CD8-positive, alpha-beta memory T cell (primary cell): ENCODE results near the gene CDK17. TPM values are rescaled to one million over a fixed set of nuclear protein-coding genes. Genes with fewer than 3 reads are reported as not detected.

Experiments
- CTCF ChIA-PET: fragments of 350-600 bp; sonication (Branson Sonifier 250); formaldehyde crosslinking; loops from one replicate; lab custom pipeline; 2021; ENCODE audit warnings: antibody characterized with exemption; lab: Charles Lee
- POLR2A ChIA-PET: fragments of 350-600 bp; sonication (Branson Sonifier 250); formaldehyde crosslinking; loops from one replicate; lab custom pipeline; 2021; ENCODE audit warnings: antibody characterized with exemption; lab: Charles Lee
- DNase-seq, 5 donors: peaks; one replicate each; pipeline versions ENCODE4 v3.0.0 to v3.0.0-alpha.2; 2020 to 2022; ENCODE audit warnings: mixed read lengths in 1 of 5
- H3K27ac ChIP-seq: one replicate; pipeline ENCODE4 v1.7.0; 2013; ENCODE audit warnings: low read depth, mild to moderate bottlenecking, low read length, moderate library complexity
- H3K27me3 ChIP-seq: 2 replicates; pipeline ENCODE4 v1.7.0; 2013; ENCODE audit warnings: low read length, mild to moderate bottlenecking; ENCODE audit not compliant: insufficient read depth, poor library complexity, severe bottlenecking
- H3K36me3 ChIP-seq: 2 replicates; pipeline ENCODE4 v1.7.0; 2013; ENCODE audit warnings: mild to moderate bottlenecking, low read length, moderate library complexity; ENCODE audit not compliant: insufficient read depth
- H3K4me1 ChIP-seq: 2 replicates; pipeline ENCODE4 v1.7.0; 2013; ENCODE audit warnings: mild to moderate bottlenecking, low read length, moderate library complexity; ENCODE audit not compliant: insufficient read depth
- H3K4me3 ChIP-seq: 2 replicates; pipeline ENCODE4 v1.7.0; 2013; ENCODE audit warnings: mild to moderate bottlenecking, low read length
- H3K9me3 ChIP-seq: 2 replicates; pipeline ENCODE4 v1.7.0; 2013; ENCODE audit warnings: mild to moderate bottlenecking, low read length
- H3K27ac Mint-ChIP-seq, 8 donors: one replicate each; pipeline ENCODE4 v1.8.0; 2020 to 2021; ENCODE audit warnings: mixed read lengths in 8 of 8, mild to moderate bottlenecking in 6 of 8, inconsistent platforms in 3 of 8, moderate library complexity in 3 of 8
- H3K27me3 Mint-ChIP-seq, 2 donors: one replicate each; pipeline ENCODE4 v1.8.0; 2020 to 2021; ENCODE audit warnings: mixed read lengths in 2 of 2, mild to moderate bottlenecking in 1 of 2, moderate library complexity in 1 of 2
- H3K36me3 Mint-ChIP-seq, 3 donors: one replicate each; pipeline ENCODE4 v1.8.0; 2020 to 2021; ENCODE audit warnings: mixed read lengths in 3 of 3, inconsistent platforms in 1 of 3, mild to moderate bottlenecking in 1 of 3
- H3K4me1 Mint-ChIP-seq, 3 donors: one replicate each; pipeline ENCODE4 v1.8.0; 2020 to 2021; ENCODE audit warnings: mixed read lengths in 3 of 3, inconsistent platforms in 1 of 3, mild to moderate bottlenecking in 1 of 3
- H3K4me3 Mint-ChIP-seq, 7 donors: one replicate each; pipeline ENCODE4 v1.8.0; 2020 to 2021; ENCODE audit warnings: mixed read lengths in 7 of 7, mild to moderate bottlenecking in 6 of 7, moderate library complexity in 4 of 7, inconsistent platforms in 2 of 7
- H3K9me3 Mint-ChIP-seq, 5 donors: one replicate each; pipeline ENCODE4 v1.8.0; 2020 to 2022; ENCODE audit warnings: mixed read lengths in 5 of 5, mild to moderate bottlenecking in 3 of 5, moderate library complexity in 2 of 5, inconsistent platforms in 1 of 5
- polyA plus RNA-seq: library from polyadenylated mRNA; unstranded; fragments of 300-500 nt; fragmentation: Illumina TruSeq; gene quantifications from one replicate; pipeline ENCODE4 v1.2.3, GENCODE V29; 2021
- total RNA-seq, 2 experiments: library from RNA; stranded (reverse); gene quantifications; one replicate each; pipeline ENCODE4 v1.2.3, GENCODE V29; 2021

CDK17 gene
- total RNA-seq (10 to 100 TPM; 34.6 to 36.0 TPM), polyA plus RNA-seq (40.0 TPM)

DNA sequence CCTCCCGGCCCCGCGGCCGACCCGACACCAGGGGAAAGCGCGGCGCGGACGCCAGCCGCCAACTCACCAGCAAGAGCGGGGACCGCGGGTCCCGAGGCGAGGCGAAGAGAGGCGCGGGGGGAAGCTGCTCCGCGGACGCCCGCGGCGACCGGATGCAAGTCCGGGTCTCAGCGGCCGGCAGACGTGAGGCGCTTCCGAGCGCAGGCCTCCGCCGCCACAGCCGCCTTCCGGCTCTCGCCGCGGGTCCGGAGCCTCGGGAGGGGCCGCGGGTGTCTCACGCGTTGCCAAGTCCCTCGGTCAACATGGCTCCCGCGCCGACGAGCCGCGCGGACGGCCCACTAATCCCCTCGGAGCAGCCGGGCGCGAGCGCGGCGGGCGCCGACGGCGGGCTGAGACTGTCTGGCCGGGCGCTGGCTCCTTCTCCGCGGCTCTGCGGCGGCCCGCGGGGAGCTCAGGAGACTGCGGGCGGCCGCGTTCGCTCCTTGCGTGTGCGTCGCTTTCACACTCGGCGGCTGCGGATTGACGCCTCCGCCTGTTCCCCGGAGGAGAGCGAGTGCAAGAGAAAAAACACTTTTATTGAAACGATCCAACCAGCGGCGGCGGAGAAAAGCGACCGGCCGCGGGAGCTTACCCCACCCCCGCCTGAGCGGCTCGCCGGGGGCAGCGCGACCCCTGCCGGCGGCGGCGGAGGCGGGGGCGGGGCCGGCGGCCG is at the start of gene CDK17:
Gene CDK17 (minus strand): TSS at position 521 of the 712 bp plus-strand sequence. CDS start 65,603 bp downstream, outside the sequence.
- peak; percentile 84 to 94 (median 91) for DNase-seq
- Mint-ChIP-seq H3K4me3 (peak within 1 kb of the TSS; percentile 95 to 99 (median 96)), H3K27me3 (peaks cover 0 to 2% of the 10 kb centered on the region in 2 donors), H3K9me3 (no peaks in the 10 kb centered on the region), H3K4me1 (peaks cover 47 to 51% (median 49%) of the 10 kb centered on the region in 3 donors), H3K36me3 (peaks cover 0 to 26% (median 0%) of the 10 kb centered on the region in 3 donors), H3K27ac (peak within 1 kb of the TSS; percentile 95 to 99 (median 98))
- Histone ChIP-seq H3K4me1 (peaks cover 38% of the 10 kb centered on the region), H3K27ac (peak within 1 kb of the TSS; percentile 94), H3K9me3 (no peaks in the 10 kb centered on the region), H3K4me3 (peak within 1 kb of the TSS; percentile 67), H3K27me3 (no peaks in the 10 kb centered on the region), H3K36me3 (no peaks in the 10 kb centered on the region)
- ChIA-PET POLR2A (interaction anchor here (0.5 to 2.1 kb wide), 24 partner anchors 11 to 540 kb away, joined by 3 to 16 read pairs (median 4); partner anchors contain the start of genes CFAP54, LTA4H and NEDD1), CTCF (interaction anchor here (0.7 to 5.1 kb wide), 47 partner anchors 10 to 364 kb away, joined by 3 to 35 read pairs (median 5); partner anchors contain the start of gene CFAP54)

DNA sequence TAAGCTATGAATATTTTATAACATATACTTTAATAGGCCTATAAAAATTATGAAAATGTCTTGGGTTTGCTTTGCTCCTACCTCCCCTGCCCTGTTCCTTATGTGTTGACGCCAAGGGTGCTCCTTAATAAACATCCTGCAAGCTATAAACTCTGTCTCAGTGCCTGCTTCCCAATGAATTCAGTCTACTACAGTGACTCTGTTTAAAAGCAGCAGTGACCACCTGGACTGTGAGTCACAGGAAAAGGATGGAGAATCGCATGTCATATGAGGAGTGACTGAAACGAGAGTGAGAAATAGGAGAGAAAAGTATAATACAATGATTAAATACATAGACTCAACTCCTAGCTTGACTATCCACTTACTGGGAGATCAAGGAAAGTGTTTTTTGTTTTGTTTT is 48.1 kb upstream of the CDK17 start:
- H3K36me3 Mint-ChIP-seq: peaks cover 0 to 2% (median 0%) of the 10 kb centered on the region in 3 donors
- no peaks in the 10 kb centered on the region for H3K27me3 Mint-ChIP-seq
- H3K4me1 ChIP-seq: peaks cover 25% of the 10 kb centered on the region
- H3K9me3 ChIP-seq: no peaks in the 10 kb centered on the region
- POLR2A ChIA-PET: interaction anchor here (0.5 kb wide), 1 partner anchor 505 kb away, joined by 3 read pairs; the partner anchor contains the start of gene AMDHD1
- no peak overlapping the region for H3K27ac ChIP-seq
- H3K4me3 Mint-ChIP-seq: no peak overlapping the region
- H3K4me1 Mint-ChIP-seq: peaks cover 22 to 35% (median 31%) of the 10 kb centered on the region in 3 donors
- peak overlapping the region in 5 of 8 donors; percentile 35 to 79 (median 75) for H3K27ac Mint-ChIP-seq
- no peaks in the 10 kb centered on the region for H3K9me3 Mint-ChIP-seq
- no peaks in the 10 kb centered on the region for H3K36me3 ChIP-seq
- no peak for DNase-seq
- CTCF ChIA-PET: interaction anchor here (1.2 kb wide), 1 partner anchor 68 kb away, joined by 3 read pairs; no protein-coding TSS in a partner anchor
- H3K4me3 ChIP-seq: no peak overlapping the region
- no peaks in the 10 kb centered on the region for H3K27me3 ChIP-seq

DNA sequence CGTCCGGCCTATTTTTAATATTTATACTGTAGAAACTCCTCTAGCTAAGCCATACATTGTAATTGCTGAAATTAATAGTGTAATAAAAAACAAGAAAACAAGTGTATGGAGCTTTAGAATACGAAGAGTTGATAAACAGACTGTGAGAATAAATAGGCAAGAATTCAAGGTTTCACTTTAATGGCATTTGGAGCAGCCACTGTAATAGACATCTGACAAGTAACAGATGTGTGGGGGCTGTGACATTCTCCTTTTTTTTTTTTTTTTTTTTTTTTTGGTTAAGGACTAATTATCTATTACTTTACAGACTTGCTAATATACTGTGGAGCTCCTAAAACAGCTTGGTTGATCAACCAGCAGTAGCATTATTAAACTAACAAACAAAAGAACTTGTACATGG is 47.0 kb upstream of the CDK17 start:
- H3K4me1 ChIP-seq: peaks cover 25% of the 10 kb centered on the region
- H3K4me3 Mint-ChIP-seq: no peak overlapping the region
- peaks cover 27 to 42% (median 39%) of the 10 kb centered on the region in 3 donors for H3K4me1 Mint-ChIP-seq
- POLR2A ChIA-PET: interaction anchor here (0.6 to 2.2 kb wide), 3 partner anchors 47 to 1443 kb away, joined by 9 to 13 read pairs (median 10); partner anchors contain the start of gene CDK17
- DNase-seq: no peak
- H3K36me3 ChIP-seq: no peaks in the 10 kb centered on the region
- no peak overlapping the region for H3K4me3 ChIP-seq
- H3K9me3 ChIP-seq: no peaks in the 10 kb centered on the region
- no peak overlapping the region for H3K27ac ChIP-seq
- peak overlapping the region in 6 of 8 donors; percentile 43 to 100 (median 98) for H3K27ac Mint-ChIP-seq
- peaks cover 0 to 2% (median 0%) of the 10 kb centered on the region in 3 donors for H3K36me3 Mint-ChIP-seq
- H3K27me3 Mint-ChIP-seq: no peaks in the 10 kb centered on the region
- H3K27me3 ChIP-seq: no peaks in the 10 kb centered on the region
- H3K9me3 Mint-ChIP-seq: no peaks in the 10 kb centered on the region
- CTCF ChIA-PET: interaction anchor here (1.0 to 1.8 kb wide), 3 partner anchors 13 to 69 kb away, joined by 3 to 5 read pairs (median 5); partner anchors contain the start of gene CFAP54

DNA sequence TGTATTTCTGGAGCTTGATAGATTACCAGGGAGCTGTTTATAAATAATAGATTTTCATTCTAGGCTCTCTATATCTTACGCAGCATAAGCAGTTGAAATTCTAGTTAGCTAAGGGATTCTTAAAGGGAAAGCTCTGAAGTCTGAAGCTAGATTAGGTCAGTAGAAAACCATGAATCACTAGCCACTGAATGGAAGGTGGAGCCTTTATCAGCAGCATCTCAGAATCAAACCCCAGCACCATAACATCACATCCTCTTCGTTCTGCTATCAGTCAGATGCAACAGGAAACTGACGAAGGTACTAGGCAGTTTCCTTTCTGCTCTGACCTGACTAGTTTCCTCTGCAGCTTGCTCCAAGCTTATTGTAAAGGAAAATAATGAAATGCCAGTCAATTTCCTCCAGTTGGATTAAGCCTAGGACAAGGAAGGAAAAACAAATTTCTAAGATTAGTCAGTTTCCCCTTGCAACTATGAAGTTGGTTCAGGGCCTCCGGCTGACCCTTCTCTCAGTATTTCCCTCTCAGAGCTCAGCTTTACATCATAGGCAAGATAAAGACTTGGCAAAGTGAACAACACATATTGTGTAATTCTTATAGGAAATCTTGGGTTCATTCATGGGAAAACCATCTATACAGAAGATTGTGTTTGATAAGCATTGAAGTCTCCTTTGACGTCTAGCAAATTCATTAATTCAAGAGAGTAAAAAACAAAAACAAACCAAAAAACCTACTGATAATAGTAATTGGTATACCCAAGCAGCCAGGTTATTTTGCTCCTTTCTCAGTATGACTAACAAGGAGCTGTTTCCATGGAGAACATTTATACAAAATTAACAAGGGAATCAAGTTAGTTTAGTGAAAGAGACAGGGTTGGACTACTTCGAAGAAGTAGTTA is 45.7 kb upstream of the CDK17 start:
- H3K27me3 ChIP-seq: no peaks in the 10 kb centered on the region
- peak overlapping the region; percentile 1 to 80 (median 55) for H3K4me3 Mint-ChIP-seq
- H3K9me3 Mint-ChIP-seq: peaks cover 0 to 4% (median 0%) of the 10 kb centered on the region in 5 donors
- CTCF ChIA-PET: interaction anchor here (0.9 to 2.4 kb wide), 11 partner anchors 10 to 410 kb away, joined by 3 to 14 read pairs (median 5); partner anchors contain the start of genes CDK17 and CFAP54
- no peak overlapping the region for H3K4me3 ChIP-seq
- POLR2A ChIA-PET: interaction anchor here (0.6 to 2.2 kb wide), 6 partner anchors 11 to 237 kb away, joined by 3 to 13 read pairs (median 4); partner anchors contain the start of gene CDK17
- peak; percentile 13 to 86 (median 77) for DNase-seq
- no peaks in the 10 kb centered on the region for H3K36me3 ChIP-seq
- H3K4me1 Mint-ChIP-seq: peaks cover 35 to 52% (median 50%) of the 10 kb centered on the region in 3 donors
- peak overlapping the region; percentile 72 for H3K27ac ChIP-seq
- H3K27ac Mint-ChIP-seq: peak overlapping the region; percentile 93 to 100 (median 98)
- no peaks in the 10 kb centered on the region for H3K27me3 Mint-ChIP-seq
- peaks cover 33% of the 10 kb centered on the region for H3K4me1 ChIP-seq
- H3K9me3 ChIP-seq: no peaks in the 10 kb centered on the region
- H3K36me3 Mint-ChIP-seq: peaks cover 0 to 8% (median 0%) of the 10 kb centered on the region in 3 donors

DNA sequence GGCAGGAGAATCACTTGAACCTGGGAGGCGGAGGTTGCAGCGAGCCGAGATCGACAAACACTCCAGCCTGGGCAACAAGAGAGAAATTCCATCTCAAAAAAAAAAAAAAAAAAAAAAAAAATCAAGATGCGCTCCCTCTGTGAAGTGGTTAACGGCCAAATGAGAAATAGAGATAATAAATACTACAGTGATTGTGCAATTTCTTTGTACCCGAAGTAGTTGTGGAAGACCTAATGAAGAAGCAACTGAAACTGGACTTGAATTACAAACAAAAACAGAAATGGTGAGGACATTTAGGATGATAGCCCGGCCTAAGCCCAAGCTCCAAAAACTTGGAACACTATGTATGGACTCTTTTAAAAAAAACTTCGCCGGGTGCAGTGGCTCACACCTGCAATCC is 44.2 kb upstream of the CDK17 start:
- CTCF ChIA-PET: interaction anchor here (1.4 to 2.4 kb wide), 2 partner anchors 45 to 229 kb away, joined by 3 to 13 read pairs; partner anchors contain the start of gene CDK17
- H3K27ac Mint-ChIP-seq: peak overlapping the region; percentile 63 to 100 (median 98)

DNA sequence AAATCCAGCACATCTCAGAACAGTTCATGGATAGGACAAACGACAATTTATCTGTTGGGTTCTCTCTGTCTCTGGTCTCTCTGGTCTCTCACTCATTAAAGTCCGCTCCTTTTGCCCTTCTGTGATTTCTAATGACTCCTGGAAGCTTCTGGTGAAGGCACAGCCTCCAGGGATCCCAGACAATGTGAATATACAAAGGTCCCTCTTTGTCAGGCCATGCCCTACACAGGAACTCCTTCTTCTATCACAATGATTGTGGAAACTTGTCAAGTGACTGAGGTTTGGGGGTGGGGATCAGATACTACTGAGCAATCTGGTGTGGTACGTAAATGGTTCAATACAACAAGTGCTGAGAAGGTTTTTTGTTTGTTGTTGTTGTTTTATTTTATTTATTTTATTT is 42.7 kb upstream of the CDK17 start:
- no peak for DNase-seq
- Mint-ChIP-seq H3K4me3 (no peak overlapping the region), H3K36me3 (peaks cover 0 to 8% (median 0%) of the 10 kb centered on the region in 3 donors), H3K27ac (peak overlapping the region in 6 of 8 donors; percentile 78 to 92 (median 87)), H3K27me3 (no peaks in the 10 kb centered on the region), H3K4me1 (peaks cover 42 to 59% (median 45%) of the 10 kb centered on the region in 3 donors), H3K9me3 (peaks cover 0 to 4% (median 0%) of the 10 kb centered on the region in 5 donors)
- Histone ChIP-seq H3K4me3 (no peak overlapping the region), H3K27me3 (no peaks in the 10 kb centered on the region), H3K36me3 (no peaks in the 10 kb centered on the region), H3K4me1 (peaks cover 33% of the 10 kb centered on the region), H3K27ac (no peak overlapping the region), H3K9me3 (no peaks in the 10 kb centered on the region)
- CTCF ChIA-PET: no interaction called here
- POLR2A ChIA-PET: interaction anchor here (1.0 kb wide), 1 partner anchor 8 kb away, joined by 3 read pairs; no protein-coding TSS in a partner anchor

More for the DNA sequence above, 44.2 kb upstream of the CDK17 start:
- Histone ChIP-seq H3K4me3 (no peak overlapping the region), H3K27me3 (no peaks in the 10 kb centered on the region), H3K4me1 (peaks cover 33% of the 10 kb centered on the region), H3K9me3 (no peaks in the 10 kb centered on the region), H3K27ac (no peak overlapping the region), H3K36me3 (no peaks in the 10 kb centered on the region)
- POLR2A ChIA-PET: no interaction called here
- Mint-ChIP-seq H3K36me3 (peaks cover 0 to 8% (median 0%) of the 10 kb centered on the region in 3 donors), H3K4me1 (peaks cover 37 to 57% (median 50%) of the 10 kb centered on the region in 3 donors), H3K4me3 (peak overlapping the region in 1 of 7 donors; percentile 36), H3K9me3 (peaks cover 0 to 4% (median 0%) of the 10 kb centered on the region in 5 donors), H3K27me3 (no peaks in the 10 kb centered on the region)
- no peak for DNase-seq

DNA sequence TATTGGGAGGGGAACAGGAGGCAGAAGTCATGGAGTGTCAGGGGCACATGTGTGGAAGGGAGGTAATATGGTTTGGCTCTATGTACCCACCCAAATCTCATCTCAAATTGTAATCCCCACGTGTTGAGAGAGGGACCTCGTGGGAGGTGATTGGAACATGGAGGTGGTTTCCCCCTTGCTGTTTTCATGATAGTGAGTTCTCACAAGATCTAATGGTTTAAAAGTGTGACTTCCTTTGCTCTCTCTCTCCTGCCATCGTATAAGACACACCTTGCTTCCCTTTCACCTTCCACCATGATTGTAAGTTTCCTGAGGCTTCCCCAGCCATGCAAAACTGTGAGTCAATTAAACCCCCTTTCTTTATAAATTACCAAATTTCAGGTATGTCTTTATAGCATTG is 41.6 kb upstream of the CDK17 start:
- ChIA-PET CTCF (no interaction called here), POLR2A (no interaction called here)
- H3K36me3 ChIP-seq: no peaks in the 10 kb centered on the region
- Mint-ChIP-seq H3K9me3 (peaks cover 0 to 4% (median 0%) of the 10 kb centered on the region in 5 donors), H3K27ac (peak overlapping the region; percentile 5 to 92 (median 82)), H3K27me3 (no peaks in the 10 kb centered on the region), H3K4me1 (peaks cover 44 to 62% (median 48%) of the 10 kb centered on the region in 3 donors), H3K4me3 (peak overlapping the region in 6 of 7 donors; percentile 1 to 41 (median 10)), H3K36me3 (peaks cover 0 to 8% (median 0%) of the 10 kb centered on the region in 3 donors)
- H3K4me1 ChIP-seq: peaks cover 32% of the 10 kb centered on the region
- peak in 2 of 5 donors; percentile 9 to 68 for DNase-seq
- H3K27ac ChIP-seq: no peak overlapping the region
- no peaks in the 10 kb centered on the region for H3K27me3 ChIP-seq
- H3K4me3 ChIP-seq: no peak overlapping the region
- H3K9me3 ChIP-seq: no peaks in the 10 kb centered on the region
